ENCODE measurements around the gene NRG3.
A peak's percentile ranks its signal among the peaks of the same experiment; 100 is the strongest.
"Not testable (repeated sequence)": the region's sequence is repeated elsewhere in the genome, so short reads cannot be mapped to it uniquely, and the experiment has no call there.

The NRG3 gene

GRCh38 chr10:82591421-82591820 lies 716.4 kb downstream of the NRG3 start:
- no peak for DNase-seq

- no peak for DNase-seq
Measured at GRCh38 chr10:82597840-82598239, 722.8 kb downstream of the NRG3 start.

GRCh38 chr10:82609845-82610244 lies 734.9 kb downstream of the NRG3 start:
- DNase-seq, result no peak

- no peak for DNase-seq
Measured at GRCh38 chr10:82618007-82618406, 743.0 kb downstream of the NRG3 start.

- no peak for DNase-seq
Measured at GRCh38 chr10:82621680-82622079, 746.7 kb downstream of the NRG3 start.

GRCh38 chr10:82622479-82622878 lies 747.5 kb downstream of the NRG3 start:
- no peak for DNase-seq

- no peak for DNase-seq
Measured at GRCh38 chr10:82625512-82626189, 750.7 kb downstream of the NRG3 start.

GRCh38 chr10:82628373-82628772 lies 753.4 kb downstream of the NRG3 start:
- DNase-seq, result no peak

- DNase-seq, result no peak
Measured at GRCh38 chr10:82643076-82643475, 768.1 kb downstream of the NRG3 start.

GRCh38 chr10:82643601-82644000 lies 768.6 kb downstream of the NRG3 start:
- no peak for DNase-seq

GRCh38 chr10:82645221-82645620 lies 770.2 kb downstream of the NRG3 start:
- DNase-seq, result no peak

- DNase-seq, result no peak
Measured at GRCh38 chr10:82653244-82654155, 778.5 kb downstream of the NRG3 start.

GRCh38 chr10:82660205-82660604 lies 785.2 kb downstream of the NRG3 start:
- DNase-seq, result peak; percentile 10

GRCh38 chr10:82660986-82661385 lies 786.0 kb downstream of the NRG3 start:
- DNase-seq, result no peak

GRCh38 chr10:82661701-82662100 lies 786.7 kb downstream of the NRG3 start:
- no peak for DNase-seq

- DNase-seq, result peak; percentile 80
Measured at GRCh38 chr10:82668221-82668895, 793.4 kb downstream of the NRG3 start.

- DNase-seq, result peak; percentile 38
Measured at GRCh38 chr10:82674036-82674435, 799.0 kb downstream of the NRG3 start.

- not testable (repeated sequence) for DNase-seq
Measured at GRCh38 chr10:82677932-82678331, 802.9 kb downstream of the NRG3 start.

GRCh38 chr10:82678451-82678850 lies 803.5 kb downstream of the NRG3 start:
- not testable (repeated sequence) for DNase-seq

- DNase-seq, result no peak
Measured at GRCh38 chr10:82680608-82681007, 805.6 kb downstream of the NRG3 start.

- DNase-seq, result no peak
Measured at GRCh38 chr10:82683945-82684344, 809.0 kb downstream of the NRG3 start.

GRCh38 chr10:82685087-82685486 lies 810.1 kb downstream of the NRG3 start:
- no peak for DNase-seq

- DNase-seq, result no peak
Measured at GRCh38 chr10:82691211-82691610, 816.2 kb downstream of the NRG3 start.

Measured in fibroblast of skin of abdomen (primary cell).